DND-41 (cell line): ENCODE data around the gene L3MBTL4.

Source experiments
- ATAC-seq: fragments of 200-7000 bp; cut with Tn5 transposase; 3 replicates; pipeline ENCODE4 v1.9.1; 2021; ENCODE audit warnings: low read depth; ENCODE audit not compliant: insufficient read depth
- DNase-seq: peaks from one replicate; pipeline ENCODE4 v3.0.0-alpha.2; 2020
- H2AFZ ChIP-seq: 2 replicates; pipeline ENCODE4 v1.6.0; 2012; ENCODE audit warnings: low read depth, low read length
- H3K27ac ChIP-seq: 2 replicates; pipeline ENCODE4 v1.5.1; 2012; ENCODE audit warnings: low read length, inconsistent platforms
- H3K27me3 ChIP-seq: fragments of 200-600 bp; sonication (generic); 2 replicates; pipeline ENCODE4 v1.6.0; 2012; ENCODE audit warnings: low read length, mild to moderate bottlenecking, inconsistent platforms; ENCODE audit not compliant: insufficient read depth, poor library complexity
- H3K36me3 ChIP-seq: 2 replicates; pipeline ENCODE4 v1.5.1; 2012; ENCODE audit warnings: low read length, inconsistent platforms; ENCODE audit not compliant: insufficient read depth
- H3K4me1 ChIP-seq: 2 replicates; pipeline ENCODE4 v1.5.1; 2012; ENCODE audit warnings: mild to moderate bottlenecking, low read length; ENCODE audit not compliant: insufficient read depth
- H3K4me2 ChIP-seq: 2 replicates; pipeline ENCODE4 v1.6.0; 2012; ENCODE audit warnings: mild to moderate bottlenecking, moderate library complexity, low read length, inconsistent platforms; ENCODE audit not compliant: insufficient read depth
- H3K4me3 ChIP-seq, 2 experiments: fragments of 200-600 bp in 1 of 2; shearing (Covaris generic) in 1 of 2; 2 replicates each; pipeline ENCODE4 v1.5.1; 2012 to 2016; ENCODE audit warnings: inconsistent platforms in 2 of 2, low read length in 2 of 2, mild to moderate bottlenecking in 2 of 2, low read depth in 1 of 2, moderate library complexity in 1 of 2
- H3K79me2 ChIP-seq: 2 replicates; pipeline ENCODE4 v1.6.0; 2012; ENCODE audit warnings: low read length, inconsistent platforms; ENCODE audit not compliant: insufficient read depth
- H3K9ac ChIP-seq: 2 replicates; pipeline ENCODE4 v1.6.0; 2012; ENCODE audit warnings: low read depth, mild to moderate bottlenecking, inconsistent platforms, low read length, moderate library complexity
- H3K9me3 ChIP-seq: 2 replicates; pipeline ENCODE4 v1.5.1; 2012; ENCODE audit warnings: low read length, moderate library complexity, mild to moderate bottlenecking, inconsistent platforms; ENCODE audit not compliant: insufficient read depth, severe bottlenecking
- H4K20me1 ChIP-seq: 2 replicates; pipeline ENCODE4 v1.6.0; 2012; ENCODE audit warnings: low read length; ENCODE audit not compliant: insufficient read depth
- EZH2 ChIP-seq: IDR thresholded peaks from 3 replicates; pipeline ENCODE4 v1.6.1; 2012; ENCODE audit warnings: borderline replicate concordance, low read depth, mild to moderate bottlenecking, moderate library complexity, low read length, inconsistent platforms; ENCODE audit not compliant: severe bottlenecking
- TF ChIP-seq, protein P1 (sequence below): IDR thresholded peaks from 2 replicates; pipeline ENCODE4 v1.5.1; 2012; ENCODE audit warnings: borderline replicate concordance, low read length, moderate library complexity, mild to moderate bottlenecking; ENCODE audit not compliant: poor library complexity, severe bottlenecking; ENCODE audit errors: extremely low read depth

L3MBTL4 gene

DNA sequence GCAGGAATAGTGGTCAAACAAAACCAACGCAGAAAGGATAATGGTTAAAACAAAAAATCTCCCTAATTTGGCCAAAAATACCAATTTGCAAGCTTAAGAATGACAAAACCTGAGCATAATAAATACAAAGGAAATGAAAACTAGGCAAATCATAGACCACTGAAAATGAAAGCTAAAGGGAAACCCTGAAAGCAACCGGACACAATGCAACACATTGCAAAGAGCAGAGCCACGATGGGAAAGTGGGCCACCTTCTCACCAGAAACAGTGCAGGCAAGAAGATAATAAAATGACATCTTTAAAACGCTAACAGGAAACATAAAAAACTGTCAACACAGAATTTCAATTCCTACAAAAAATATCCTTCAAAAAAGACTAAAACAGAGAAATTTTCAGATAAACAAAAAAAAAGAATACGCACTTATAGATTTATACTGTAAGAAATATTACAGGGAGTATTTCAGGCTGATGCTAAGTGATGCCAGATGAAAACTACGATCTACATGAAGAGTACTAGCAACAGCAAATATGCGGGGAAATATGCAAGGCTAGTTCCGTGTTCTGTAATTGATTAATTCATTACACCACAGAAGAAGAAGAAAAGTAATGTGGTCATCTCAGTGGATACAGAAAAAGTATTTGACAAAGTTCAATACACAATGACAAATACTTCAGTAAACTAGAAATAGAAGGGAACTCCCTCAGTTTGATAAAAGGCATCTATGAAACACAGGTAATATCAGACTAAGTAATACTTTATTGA lies 239.5 kb downstream of the L3MBTL4 start:
- TF ChIP-seq EZH2: no peak
- TF ChIP-seq, protein P1, sequence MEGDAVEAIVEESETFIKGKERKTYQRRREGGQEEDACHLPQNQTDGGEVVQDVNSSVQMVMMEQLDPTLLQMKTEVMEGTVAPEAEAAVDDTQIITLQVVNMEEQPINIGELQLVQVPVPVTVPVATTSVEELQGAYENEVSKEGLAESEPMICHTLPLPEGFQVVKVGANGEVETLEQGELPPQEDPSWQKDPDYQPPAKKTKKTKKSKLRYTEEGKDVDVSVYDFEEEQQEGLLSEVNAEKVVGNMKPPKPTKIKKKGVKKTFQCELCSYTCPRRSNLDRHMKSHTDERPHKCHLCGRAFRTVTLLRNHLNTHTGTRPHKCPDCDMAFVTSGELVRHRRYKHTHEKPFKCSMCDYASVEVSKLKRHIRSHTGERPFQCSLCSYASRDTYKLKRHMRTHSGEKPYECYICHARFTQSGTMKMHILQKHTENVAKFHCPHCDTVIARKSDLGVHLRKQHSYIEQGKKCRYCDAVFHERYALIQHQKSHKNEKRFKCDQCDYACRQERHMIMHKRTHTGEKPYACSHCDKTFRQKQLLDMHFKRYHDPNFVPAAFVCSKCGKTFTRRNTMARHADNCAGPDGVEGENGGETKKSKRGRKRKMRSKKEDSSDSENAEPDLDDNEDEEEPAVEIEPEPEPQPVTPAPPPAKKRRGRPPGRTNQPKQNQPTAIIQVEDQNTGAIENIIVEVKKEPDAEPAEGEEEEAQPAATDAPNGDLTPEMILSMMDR: no peak
- H3K4me2 ChIP-seq: no peak overlapping the region
- no peaks in the 10 kb centered on the region for H4K20me1 ChIP-seq
- ATAC-seq (no peak), DNase-seq (no peak)
- no peaks in the 10 kb centered on the region for H3K4me1 ChIP-seq
- no peak overlapping the region for H2AFZ ChIP-seq
- no peaks in the 10 kb centered on the region for H3K79me2 ChIP-seq
- no peaks in the 10 kb centered on the region for H3K27me3 ChIP-seq
- H3K9ac ChIP-seq: no peak overlapping the region
- no peak overlapping the region for H3K27ac ChIP-seq
- H3K9me3 ChIP-seq: no peaks in the 10 kb centered on the region
- no peak overlapping the region for H3K4me3 ChIP-seq
- H3K36me3 ChIP-seq: no peaks in the 10 kb centered on the region

DNA sequence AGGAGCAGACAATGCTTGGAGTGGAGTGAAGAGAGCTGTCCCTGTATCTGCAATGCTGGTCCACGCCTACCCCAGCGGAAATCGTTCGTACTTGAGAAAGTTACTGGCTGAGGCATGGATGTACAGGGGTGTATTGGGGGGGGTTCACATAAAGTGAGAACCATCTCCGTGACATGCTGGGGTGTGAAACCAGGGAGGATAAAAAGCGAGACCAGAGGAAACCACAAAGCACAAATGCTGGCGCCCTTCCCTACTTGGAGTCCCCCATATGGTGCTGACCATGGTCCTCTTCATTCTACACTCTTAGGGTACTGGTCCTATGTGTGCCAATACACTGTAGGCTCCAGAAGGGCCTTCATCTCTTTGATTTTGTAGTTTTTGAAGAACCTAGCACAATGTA lies 244.1 kb downstream of the L3MBTL4 start:
- Histone ChIP-seq H3K4me1 (no peaks in the 10 kb centered on the region), H4K20me1 (no peaks in the 10 kb centered on the region), H3K27me3 (no peaks in the 10 kb centered on the region), H3K9ac (no peak overlapping the region), H3K4me2 (no peak overlapping the region), H3K9me3 (no peaks in the 10 kb centered on the region), H3K4me3 (no peak overlapping the region), H3K27ac (no peak overlapping the region), H3K36me3 (no peaks in the 10 kb centered on the region), H2AFZ (no peak overlapping the region), H3K79me2 (no peaks in the 10 kb centered on the region)
- DNase-seq (no peak), ATAC-seq (no peak)
- TF ChIP-seq EZH2: no peak
- TF ChIP-seq, protein P1: no peak

GRCh38 chr18:6161549-6161948 lies 253.2 kb downstream of the L3MBTL4 start:
- Histone ChIP-seq H3K4me2 (no peak overlapping the region), H3K79me2 (no peaks in the 10 kb centered on the region), H2AFZ (no peak overlapping the region), H4K20me1 (no peaks in the 10 kb centered on the region), H3K4me1 (no peaks in the 10 kb centered on the region), H3K9ac (no peak overlapping the region), H3K27me3 (no peaks in the 10 kb centered on the region), H3K4me3 (no peak overlapping the region), H3K9me3 (no peaks in the 10 kb centered on the region), H3K36me3 (no peaks in the 10 kb centered on the region), H3K27ac (no peak overlapping the region)
- DNase-seq (no peak), ATAC-seq (no peak)
- TF ChIP-seq, protein P1: no peak
- no peak for TF ChIP-seq EZH2
